ENCODE measurements around the gene ZNF146.
"Not testable (repeated sequence)": the region's sequence is repeated elsewhere in the genome, so short reads cannot be mapped to it uniquely, and the experiment has no call there.

ZNF146 gene

GRCh38 chr19:36214386-36215275, at the start of gene ZNF146, which contains the start of gene ZNF565:
TSS of gene ZNF146 (plus strand) at chr19:36215106. CDS start at chr19:36236441, 21,335 bp downstream.
TSS of gene ZNF565 (minus strand) at chr19:36214665. CDS start at chr19:36201985, 12,680 bp downstream.
- DNase-seq (ENCODE audit: low spot score) = peak; percentile 96

GRCh38 chr19:36169084-36169760, 45.7 kb upstream of the ZNF146 start:
- DNase-seq (ENCODE audit: low spot score) = no peak

GRCh38 chr19:36172852-36173251, 42.1 kb upstream of the ZNF146 start:
- DNase-seq (ENCODE audit: low spot score) = no peak

- DNase-seq (ENCODE audit: low spot score) = not testable (repeated sequence)
Measured at GRCh38 chr19:36173846-36174245, 41.1 kb upstream of the ZNF146 start.

DNA sequence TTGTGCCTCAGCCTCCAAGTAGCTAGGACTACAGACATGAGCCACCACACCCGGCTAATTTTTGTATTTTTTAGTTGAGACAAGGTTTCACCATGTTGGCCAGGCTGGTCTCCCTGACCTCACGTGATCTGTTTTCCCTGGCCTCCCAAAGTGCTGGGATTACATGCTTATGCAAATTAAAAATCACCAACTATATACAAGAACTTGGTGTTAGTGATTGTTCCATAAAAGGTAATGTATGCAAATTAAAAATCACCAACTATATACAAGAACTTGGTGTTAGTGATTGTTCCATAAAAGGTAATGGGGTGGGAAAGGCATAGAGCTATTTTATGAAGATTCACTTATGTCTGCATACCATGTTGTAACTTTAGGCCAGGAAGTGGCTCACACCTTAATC, 35.8 kb upstream of the ZNF146 start:
- not testable (repeated sequence) for DNase-seq (ENCODE audit: low spot score)

- no peak for DNase-seq (ENCODE audit: low spot score)
Measured at GRCh38 chr19:36182612-36183244, 32.2 kb upstream of the ZNF146 start.

- no peak for DNase-seq (ENCODE audit: low spot score)
Measured at GRCh38 chr19:36183245-36183628, 31.7 kb upstream of the ZNF146 start.

- DNase-seq (ENCODE audit: low spot score) = not testable (repeated sequence)
Measured at GRCh38 chr19:36186722-36187121, 28.2 kb upstream of the ZNF146 start.

DNA sequence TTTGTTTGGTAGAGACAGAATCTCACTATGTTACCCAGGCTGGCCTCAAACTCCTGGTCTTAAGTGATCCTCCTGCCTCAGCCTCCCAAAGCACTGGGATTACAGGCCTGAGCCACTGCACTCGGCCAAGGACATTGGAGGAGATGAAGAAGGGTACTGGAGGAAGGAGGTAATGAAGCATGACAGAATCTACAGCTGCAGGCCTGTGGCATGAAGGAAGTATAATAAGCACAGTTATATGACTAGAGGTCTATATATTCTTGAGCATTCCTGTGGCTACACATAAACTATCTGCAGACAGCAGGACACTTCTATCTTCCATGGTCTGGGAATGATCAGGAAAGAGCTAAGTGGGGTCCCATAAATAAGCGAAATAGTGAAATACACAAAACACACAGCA, 18.7 kb upstream of the ZNF146 start:
- no peak for DNase-seq (ENCODE audit: low spot score)

DNA sequence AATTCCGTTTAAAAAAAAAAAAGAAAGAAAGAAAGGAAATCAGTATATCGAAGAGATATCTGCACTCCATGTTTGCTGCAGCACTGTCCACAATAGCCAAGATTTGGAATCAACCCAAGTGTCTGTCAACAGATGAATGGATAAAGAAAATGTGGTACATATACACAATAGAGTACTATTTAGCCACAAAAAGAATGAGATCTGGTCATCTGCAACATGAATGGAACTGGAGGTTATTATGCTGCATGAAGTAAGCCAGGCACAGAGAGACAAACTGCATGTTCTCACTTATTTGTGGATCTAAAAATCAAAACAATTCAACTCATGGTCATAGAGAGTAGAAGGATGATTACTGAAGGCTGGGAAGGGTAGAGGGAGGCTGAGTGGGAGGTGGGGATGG, 16.8 kb upstream of the ZNF146 start:
- no peak for DNase-seq (ENCODE audit: low spot score)

DNA sequence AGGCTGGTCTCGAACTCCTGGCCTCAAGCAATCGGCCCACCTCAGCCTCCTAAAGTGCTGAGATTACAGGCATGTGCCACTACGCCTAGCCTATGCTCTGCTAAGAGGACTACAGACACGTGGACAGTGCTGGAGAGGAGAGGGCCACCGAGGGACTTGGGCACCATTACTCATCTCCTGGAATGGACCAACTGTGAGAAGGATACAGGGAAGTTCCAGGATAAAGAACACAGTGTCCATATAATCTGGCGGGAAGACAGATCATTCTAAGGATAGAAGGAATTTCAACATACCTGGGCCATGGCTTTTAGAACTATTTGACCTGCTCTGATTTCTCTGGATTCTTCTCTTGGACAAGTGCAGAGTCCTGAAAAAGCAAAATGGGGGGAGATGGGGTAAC, 13.2 kb upstream of the ZNF146 start:
- DNase-seq (ENCODE audit: low spot score) = no peak

- DNase-seq (ENCODE audit: low spot score) = no peak
Measured at GRCh38 chr19:36203293-36203692, 11.6 kb upstream of the ZNF146 start.

DNA sequence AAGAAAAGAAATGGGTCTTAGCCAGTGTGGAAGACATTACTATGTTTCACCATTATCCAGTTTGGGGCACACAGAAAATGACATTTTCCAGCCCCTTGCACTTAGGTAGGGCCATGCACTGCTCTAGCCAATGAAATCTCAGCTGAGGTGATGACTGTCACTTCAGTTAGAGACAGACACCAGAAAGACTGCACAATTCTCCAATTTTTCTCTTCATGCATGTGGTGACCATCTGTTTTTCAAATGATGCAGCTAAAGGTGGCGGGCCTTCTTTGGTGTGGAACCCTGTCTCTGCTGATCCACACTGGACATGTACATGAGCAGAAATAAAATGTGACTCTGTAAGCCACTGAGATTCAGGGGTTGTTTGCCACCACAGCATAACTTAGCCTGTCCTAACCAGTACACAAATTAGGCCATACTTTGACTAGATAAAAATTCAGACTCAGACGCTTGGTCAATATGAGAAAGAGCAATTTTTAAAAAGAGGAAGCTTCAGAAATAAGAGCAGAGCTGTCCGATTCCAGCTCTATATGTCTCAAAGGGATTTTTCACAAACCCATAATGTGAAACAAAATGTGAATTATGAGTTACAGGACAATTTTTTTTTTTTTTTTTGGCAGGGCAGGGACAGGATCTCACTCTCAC, 7.2 kb upstream of the ZNF146 start:
- DNase-seq (ENCODE audit: low spot score) = no peak

GRCh38 chr19:36209372-36209771, 5.5 kb upstream of the ZNF146 start:
- no peak for DNase-seq (ENCODE audit: low spot score)

- DNase-seq (ENCODE audit: low spot score) = no peak
Measured at GRCh38 chr19:36210497-36210896, 4.4 kb upstream of the ZNF146 start.

GRCh38 chr19:36212895-36213294, 2.0 kb upstream of the ZNF146 start:
- no peak for DNase-seq (ENCODE audit: low spot score)

DNA sequence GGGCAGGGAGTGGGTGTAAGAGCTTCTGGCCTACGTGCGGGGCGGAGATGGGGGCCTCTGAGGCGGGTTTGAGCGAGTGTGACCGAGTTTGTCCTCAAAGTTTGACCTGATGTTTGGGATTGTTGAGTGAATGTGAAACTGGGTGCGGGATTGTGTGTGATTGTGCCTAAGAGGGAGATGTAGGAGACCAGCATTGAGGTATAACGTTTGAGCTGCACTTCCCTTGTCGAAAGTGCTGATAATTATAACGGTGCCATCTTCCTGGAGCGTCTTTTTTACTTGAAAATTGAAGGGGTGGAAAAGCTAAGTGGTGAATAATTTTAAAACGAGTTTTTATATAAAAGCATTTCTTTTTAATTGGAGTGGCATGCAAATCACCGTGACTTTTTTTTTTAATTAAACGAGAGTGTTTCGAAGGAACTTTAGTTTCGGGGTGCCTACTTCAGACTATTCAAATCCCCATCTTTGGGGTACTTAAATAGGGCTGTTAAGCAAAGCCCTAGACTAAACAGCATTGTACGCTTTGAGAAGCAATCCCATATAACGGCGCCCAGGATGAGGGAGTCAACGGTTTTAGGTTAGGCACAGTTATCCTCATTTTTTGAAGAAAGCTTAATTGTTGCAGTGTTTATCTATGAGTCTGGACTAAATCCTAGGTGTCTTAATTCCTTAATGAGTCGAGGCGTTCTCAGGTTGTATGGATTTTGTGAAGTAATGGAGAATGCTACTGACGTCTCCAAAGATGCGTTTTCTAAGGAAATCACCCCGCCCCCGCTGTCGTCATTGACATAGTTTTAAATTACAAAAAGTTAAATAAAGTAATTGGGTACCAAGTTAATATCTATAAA, 594 bp downstream of the ZNF146 start:
- no peak for DNase-seq (ENCODE audit: low spot score)

DNA sequence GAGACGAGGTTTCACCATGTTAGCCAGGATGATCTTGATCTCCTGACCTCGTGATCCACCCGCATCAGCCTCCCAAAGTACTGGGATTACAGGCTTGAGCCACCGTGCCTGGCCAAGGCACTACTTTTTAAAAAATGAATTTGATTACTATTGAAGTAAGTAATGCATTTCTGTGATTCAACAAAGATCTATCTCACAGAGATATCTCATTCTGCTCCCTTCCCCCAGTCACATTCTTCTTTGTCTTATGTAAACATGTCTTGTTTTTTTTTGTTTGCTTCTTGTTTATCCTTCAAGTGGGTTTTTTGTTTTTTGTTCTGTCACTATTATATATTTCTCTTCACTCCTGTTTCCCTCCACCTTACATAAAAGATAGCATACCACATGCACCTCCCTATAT, 6.6 kb downstream of the ZNF146 start:
- DNase-seq (ENCODE audit: low spot score) = no peak

GRCh38 chr19:36222503-36222902, 7.6 kb downstream of the ZNF146 start:
- no peak for DNase-seq (ENCODE audit: low spot score)

GRCh38 chr19:36225219-36225892, 10.4 kb downstream of the ZNF146 start:
- no peak for DNase-seq (ENCODE audit: low spot score)

DNA sequence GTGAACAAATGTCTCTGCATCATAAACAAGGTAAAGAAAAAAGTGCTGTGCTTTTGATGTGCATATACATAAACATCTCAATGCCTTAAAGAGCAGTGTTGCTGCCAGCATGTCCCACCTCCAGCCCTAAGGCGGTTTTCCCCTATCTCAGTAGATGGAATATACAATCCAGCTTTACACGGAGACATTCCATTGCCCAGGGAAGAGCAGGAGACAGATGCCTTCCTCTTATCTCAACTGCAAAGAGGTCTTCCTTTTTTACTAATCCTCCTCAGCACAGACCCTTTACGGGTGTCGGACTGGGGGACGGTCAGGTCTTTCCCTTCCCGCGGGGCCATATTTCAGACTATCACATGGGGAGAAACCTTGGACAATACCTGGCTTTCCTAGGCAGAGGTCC, 18.7 kb downstream of the ZNF146 start:
- not testable (repeated sequence) for DNase-seq (ENCODE audit: low spot score)
